HL-60 (cell line): ENCODE data around the gene CHRNA4.

ENCODE experiments used
- GABPA ChIP-seq: IDR thresholded peaks from 2 replicates; pipeline ENCODE4 v1.6.1; 2012; ENCODE audit warnings: low read depth
- POLR2AphosphoS5 ChIP-seq: IDR thresholded peaks from 2 replicates; pipeline ENCODE4 v1.6.1; 2012; ENCODE audit warnings: low read depth
- SPI1 ChIP-seq: IDR thresholded peaks from 2 replicates; pipeline ENCODE4 v1.6.1; 2012; ENCODE audit warnings: low read depth, mild to moderate bottlenecking, borderline replicate concordance
- TF ChIP-seq, protein P1 (sequence below): IDR thresholded peaks from one replicate; pipeline ENCODE4 v1.5.1; 2011; ENCODE audit warnings: low read length, control low read depth, inconsistent platforms; ENCODE audit not compliant: insufficient read depth
- TF ChIP-seq, protein P2 (sequence below): IDR thresholded peaks from 2 replicates; pipeline ENCODE4 v1.6.1; 2012; ENCODE audit warnings: low read depth; ENCODE audit not compliant: insufficient replicate concordance

DNA sequence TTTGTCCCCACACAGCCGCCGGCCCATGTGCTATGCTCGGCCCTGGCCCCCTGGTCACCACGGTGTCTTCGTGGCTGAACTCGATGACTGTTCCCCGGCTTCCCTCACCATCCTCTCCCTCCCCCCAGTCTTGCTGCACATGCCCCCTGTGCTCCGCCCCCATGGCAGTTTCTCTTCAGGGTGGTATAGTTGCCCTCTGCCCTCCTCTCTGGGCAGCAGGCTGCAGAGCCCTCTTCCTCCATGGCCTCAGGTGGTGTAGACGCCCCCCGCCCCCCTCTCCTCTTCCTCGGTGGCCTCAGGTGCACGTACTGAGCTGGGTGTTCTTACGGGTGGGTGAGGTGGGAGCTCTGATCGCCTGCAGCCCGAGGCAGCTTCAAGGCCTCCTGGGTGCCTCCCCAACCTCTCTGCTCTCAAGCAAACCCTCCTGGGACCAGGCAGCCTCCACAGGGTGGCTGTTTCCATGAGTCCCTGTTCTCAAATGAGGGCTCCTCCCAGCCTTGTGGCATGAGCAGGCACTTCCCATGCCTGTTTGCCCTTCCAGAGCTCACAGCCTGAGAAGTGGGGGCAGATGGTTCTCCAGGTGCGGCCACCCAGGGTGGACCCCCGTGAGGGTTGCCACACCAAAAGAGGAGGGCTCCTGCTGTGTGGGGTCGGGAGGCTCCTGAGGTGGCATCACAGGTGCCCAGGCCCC is 43.4 kb downstream of the CHRNA4 start:
- TF ChIP-seq, protein P1, sequence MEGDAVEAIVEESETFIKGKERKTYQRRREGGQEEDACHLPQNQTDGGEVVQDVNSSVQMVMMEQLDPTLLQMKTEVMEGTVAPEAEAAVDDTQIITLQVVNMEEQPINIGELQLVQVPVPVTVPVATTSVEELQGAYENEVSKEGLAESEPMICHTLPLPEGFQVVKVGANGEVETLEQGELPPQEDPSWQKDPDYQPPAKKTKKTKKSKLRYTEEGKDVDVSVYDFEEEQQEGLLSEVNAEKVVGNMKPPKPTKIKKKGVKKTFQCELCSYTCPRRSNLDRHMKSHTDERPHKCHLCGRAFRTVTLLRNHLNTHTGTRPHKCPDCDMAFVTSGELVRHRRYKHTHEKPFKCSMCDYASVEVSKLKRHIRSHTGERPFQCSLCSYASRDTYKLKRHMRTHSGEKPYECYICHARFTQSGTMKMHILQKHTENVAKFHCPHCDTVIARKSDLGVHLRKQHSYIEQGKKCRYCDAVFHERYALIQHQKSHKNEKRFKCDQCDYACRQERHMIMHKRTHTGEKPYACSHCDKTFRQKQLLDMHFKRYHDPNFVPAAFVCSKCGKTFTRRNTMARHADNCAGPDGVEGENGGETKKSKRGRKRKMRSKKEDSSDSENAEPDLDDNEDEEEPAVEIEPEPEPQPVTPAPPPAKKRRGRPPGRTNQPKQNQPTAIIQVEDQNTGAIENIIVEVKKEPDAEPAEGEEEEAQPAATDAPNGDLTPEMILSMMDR: no peak
- TF ChIP-seq GABPA (no peak), POLR2AphosphoS5 (no peak), SPI1 (no peak)
- TF ChIP-seq, protein P2, sequence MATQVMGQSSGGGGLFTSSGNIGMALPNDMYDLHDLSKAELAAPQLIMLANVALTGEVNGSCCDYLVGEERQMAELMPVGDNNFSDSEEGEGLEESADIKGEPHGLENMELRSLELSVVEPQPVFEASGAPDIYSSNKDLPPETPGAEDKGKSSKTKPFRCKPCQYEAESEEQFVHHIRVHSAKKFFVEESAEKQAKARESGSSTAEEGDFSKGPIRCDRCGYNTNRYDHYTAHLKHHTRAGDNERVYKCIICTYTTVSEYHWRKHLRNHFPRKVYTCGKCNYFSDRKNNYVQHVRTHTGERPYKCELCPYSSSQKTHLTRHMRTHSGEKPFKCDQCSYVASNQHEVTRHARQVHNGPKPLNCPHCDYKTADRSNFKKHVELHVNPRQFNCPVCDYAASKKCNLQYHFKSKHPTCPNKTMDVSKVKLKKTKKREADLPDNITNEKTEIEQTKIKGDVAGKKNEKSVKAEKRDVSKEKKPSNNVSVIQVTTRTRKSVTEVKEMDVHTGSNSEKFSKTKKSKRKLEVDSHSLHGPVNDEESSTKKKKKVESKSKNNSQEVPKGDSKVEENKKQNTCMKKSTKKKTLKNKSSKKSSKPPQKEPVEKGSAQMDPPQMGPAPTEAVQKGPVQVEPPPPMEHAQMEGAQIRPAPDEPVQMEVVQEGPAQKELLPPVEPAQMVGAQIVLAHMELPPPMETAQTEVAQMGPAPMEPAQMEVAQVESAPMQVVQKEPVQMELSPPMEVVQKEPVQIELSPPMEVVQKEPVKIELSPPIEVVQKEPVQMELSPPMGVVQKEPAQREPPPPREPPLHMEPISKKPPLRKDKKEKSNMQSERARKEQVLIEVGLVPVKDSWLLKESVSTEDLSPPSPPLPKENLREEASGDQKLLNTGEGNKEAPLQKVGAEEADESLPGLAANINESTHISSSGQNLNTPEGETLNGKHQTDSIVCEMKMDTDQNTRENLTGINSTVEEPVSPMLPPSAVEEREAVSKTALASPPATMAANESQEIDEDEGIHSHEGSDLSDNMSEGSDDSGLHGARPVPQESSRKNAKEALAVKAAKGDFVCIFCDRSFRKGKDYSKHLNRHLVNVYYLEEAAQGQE: no peak
